ENCODE data around the gene GARIN5A.
A peak's percentile ranks its signal among the peaks of the same experiment; 100 is the strongest.

DNA sequence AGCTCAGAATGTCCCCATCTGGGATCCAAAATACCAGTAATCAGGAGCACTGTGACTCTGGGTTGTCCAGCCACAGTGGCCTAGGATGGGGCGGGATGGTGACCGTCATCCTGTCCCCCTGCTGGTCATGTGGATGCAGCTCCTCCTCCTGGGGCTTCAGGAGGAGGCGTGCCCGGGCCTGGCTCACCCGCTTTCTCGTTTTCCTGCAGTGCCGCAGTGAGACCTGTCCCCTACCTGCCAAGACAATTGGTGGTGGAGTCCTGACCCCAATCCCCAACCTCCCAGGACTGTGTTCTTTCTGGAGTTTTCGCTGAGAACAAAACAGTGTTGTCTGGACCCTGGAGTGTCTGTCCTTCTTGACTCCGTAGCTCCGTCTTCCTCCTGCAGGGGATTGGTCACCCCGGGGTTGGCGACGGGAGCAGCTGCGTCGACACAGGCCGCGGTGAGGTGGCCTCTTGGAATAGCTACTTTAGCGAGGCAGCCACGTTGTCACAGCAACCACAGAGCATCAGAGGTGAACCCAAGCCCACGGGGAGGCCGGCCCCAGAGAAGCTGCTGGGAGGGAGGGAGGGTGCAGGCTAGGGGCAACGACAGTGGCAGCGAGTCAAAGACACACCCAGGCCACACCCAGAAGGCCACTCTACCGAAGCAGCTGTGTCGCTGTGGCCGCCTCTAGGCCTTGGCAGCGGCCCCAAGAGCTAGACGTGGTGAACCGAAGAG is 10.5 kb downstream of the GARIN5A start:
- TF ChIP-seq CTCF (IDR thresholded peaks at IDR 0.05): peak in 1 of 3 experiments; percentile 10
- no peak for TF ChIP-seq POLR2AphosphoS5 (IDR thresholded peaks at IDR 0.05)
- no peak for TF ChIP-seq POLR2A (IDR thresholded peaks at IDR 0.05; ENCODE audit: low read depth)

Data from esophagus muscularis mucosa (tissue), 3 donors.